Activated CD8-positive, alpha-beta memory T cell treated with anti-CD3 and anti-CD28 coated beads, Interleukin-2, amount 50 U/mL, for 24 hours (primary cell): Measurements from ENCODE around the gene CYP3A7.
"Not testable (repeated sequence)": the region's sequence is repeated elsewhere in the genome, so short reads cannot be mapped to it uniquely, and the experiment has no call there.

Experiments
- DNase-seq: peaks from one replicate; pipeline ENCODE4 v3.0.0-alpha.2; 2020; ENCODE audit errors: extremely low read depth

CYP3A7 gene

DNA sequence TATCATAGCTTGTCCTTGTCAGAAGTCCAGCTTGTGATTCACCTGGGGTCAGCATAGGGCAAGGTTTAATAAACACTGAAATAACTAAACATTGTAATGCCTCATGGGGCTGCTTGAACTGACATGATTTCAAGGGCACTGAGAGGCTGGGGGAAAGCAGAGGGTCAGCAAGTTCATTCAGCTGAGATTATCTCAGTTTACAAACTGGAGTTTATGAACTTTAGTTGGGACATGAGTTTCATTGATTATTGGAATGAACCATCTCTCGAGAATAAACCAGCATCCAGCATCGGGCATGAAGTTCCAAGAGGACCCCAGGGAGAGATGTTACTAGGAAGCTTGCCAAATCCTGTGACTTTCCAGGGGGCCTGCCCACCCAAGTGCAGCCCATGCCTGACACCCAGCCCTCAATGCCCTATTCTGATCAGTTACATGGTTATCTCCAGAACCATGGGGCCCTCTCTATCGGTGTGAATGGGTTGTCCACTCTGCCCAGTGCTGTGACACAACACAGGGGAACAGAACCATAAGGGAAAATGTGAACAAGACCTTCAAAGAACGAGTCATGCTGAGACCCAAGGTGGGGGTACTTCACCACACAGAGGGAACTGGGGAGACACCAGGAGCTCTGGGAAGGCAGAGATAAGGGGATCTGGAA, 7.9 kb upstream of the CYP3A7 start:
- no peak for DNase-seq

- no peak for DNase-seq
Measured at GRCh38 chr7:99741441-99741795, 6.4 kb upstream of the CYP3A7 start.

GRCh38 chr7:99740573-99741440, 5.8 kb upstream of the CYP3A7 start:
- no peak for DNase-seq

GRCh38 chr7:99739699-99740572, 4.9 kb upstream of the CYP3A7 start:
- no peak for DNase-seq

DNA sequence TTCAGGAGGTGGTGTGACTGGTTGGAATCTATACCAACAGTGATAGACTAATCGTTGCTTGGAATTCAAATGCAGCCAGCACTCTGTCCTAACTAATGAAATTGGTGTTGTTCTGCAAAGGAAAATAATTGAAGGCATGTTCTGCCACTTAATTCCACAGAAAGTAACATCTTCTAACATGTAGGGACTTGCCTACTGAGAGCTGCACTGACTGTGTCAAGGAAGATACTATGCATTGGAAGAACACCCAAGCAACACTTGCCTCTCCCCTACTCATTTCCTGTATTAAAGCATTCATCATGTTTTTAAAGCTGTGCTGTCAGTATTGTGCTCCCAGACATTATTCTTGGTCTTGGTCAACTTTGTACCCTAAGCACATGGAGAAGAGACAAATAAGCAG, 2.7 kb upstream of the CYP3A7 start:
- DNase-seq: no peak

- DNase-seq: not testable (repeated sequence)
Measured at GRCh38 chr7:99736667-99737066, 1.7 kb upstream of the CYP3A7 start.

DNA sequence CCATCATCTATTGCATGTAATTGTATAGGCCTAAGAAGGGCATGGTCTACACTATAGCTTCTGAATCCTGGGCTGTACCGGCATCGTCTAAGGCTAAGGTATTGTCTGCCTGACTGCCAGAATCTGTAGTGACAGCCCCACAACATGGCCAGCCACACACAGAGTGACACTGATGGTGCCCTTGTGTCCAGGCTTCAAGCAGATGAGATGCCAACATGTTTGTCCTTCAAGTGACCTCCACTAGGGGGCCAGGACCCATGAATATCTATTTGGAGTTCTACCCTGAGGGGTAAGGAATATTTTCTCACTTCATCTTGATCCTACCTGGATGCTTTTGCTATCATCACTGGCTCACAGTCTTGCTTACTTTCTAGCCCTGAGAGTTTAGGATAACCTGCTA, 1.5 kb downstream of the CYP3A7 start:
- no peak for DNase-seq

GRCh38 chr7:99733003-99733402, 2.0 kb downstream of the CYP3A7 start:
- DNase-seq: no peak

DNA sequence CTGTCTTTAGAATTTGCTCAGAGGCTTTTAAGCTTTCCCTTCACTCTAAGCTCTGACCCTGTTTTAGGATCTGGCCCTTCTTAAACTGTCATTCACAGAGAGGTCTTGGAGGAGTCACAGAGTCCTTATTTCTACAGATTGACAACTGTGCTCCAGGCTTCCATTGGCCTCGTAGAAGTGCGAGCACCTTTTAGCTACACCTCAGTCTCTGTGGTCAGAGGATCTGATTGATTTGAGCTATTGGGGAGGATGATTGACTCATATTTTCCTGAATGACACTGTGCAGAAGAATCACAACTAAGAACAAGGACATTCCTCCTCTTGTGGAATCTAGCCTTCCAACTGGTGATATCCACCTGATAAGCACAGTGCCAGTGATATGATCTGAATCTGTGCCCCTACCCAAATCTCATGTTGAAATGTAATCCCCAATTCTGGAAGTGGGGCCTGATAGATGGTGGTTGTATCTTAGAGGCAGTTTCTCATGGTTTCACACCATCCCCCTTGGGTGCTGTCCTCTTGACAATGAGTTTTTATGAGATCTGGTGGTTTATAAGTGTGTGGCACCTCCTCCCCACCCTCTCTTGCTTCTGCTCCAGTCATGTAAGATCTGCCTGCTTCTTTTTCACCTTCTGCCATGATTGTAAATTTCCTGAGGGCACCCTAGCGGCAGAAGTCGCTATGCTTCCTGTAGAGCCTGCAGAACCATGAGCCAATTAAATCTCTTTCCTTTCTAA, 3.2 kb downstream of the CYP3A7 start:
- DNase-seq: no peak

GRCh38 chr7:99730992-99731391, 4.0 kb downstream of the CYP3A7 start:
- DNase-seq: no peak

DNA sequence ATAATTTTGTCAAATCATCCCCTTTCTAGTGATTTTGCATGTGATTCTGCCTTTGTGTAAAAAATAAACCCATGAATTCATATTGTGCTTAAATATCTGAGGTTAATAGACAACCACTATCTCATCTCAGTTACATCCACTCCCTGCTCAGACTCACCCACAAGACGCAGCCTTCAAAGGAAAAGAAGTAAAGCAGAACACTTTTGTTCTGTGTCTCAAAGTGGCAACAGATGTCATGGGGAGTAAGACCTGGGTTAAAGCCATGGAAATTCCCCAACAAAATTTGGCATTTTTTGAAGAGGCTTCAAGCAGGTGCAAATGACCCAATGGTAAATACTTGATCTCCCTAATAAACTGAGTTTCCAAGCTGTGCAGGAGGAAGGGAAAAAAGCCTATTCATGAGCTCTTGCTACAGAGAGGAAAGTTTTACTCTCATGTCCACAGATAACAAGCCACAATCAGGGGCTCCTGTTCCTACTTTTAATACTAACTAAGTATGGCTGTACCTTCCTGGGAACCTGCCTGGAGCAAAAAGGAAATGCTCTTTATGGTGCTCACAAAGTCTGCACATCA, 4.7 kb downstream of the CYP3A7 start:
- DNase-seq: no peak

GRCh38 chr7:99729486-99730237, 5.3 kb downstream of the CYP3A7 start:
- no peak for DNase-seq

DNA sequence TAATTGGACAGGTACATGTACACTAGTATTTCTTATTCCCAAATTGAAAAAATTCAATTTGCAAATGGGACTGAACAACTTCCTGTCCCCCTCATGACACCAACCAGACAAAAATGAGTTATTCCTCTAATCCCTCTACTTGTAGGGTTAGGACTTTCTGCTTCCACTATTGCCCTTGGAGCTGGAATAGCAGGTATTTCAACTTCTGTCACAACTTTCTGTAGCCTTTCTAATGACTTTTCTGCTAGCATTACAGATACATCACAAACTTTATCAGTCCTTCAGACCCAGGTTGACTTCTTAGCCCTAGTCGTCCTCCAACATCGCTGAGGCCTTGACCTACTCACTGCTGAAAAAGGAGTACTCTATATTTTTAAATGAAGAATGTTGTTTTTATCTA, 6.4 kb downstream of the CYP3A7 start:
- DNase-seq: no peak

DNA sequence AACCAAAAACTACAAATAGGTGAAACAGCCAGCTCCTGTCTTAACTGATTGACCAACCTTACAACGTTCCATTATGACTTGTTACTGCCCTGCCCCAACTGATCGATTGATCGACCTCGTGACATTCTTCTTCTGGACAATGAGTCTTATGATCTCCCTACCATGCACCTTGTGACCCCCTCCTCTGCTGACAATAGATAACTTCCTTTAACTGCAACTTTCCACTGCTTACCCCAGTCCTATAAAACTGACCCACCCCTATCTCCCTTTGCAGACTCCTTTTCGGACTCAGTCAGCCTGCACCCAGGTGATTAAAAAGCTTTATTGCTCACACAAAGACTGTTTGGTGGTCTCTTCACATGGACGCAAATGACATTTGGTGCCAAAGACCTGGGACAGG, 11.8 kb downstream of the CYP3A7 start:
- DNase-seq: not testable (repeated sequence)

GRCh38 chr7:99720800-99721595, 14.0 kb downstream of the CYP3A7 start:
- no peak for DNase-seq

DNA sequence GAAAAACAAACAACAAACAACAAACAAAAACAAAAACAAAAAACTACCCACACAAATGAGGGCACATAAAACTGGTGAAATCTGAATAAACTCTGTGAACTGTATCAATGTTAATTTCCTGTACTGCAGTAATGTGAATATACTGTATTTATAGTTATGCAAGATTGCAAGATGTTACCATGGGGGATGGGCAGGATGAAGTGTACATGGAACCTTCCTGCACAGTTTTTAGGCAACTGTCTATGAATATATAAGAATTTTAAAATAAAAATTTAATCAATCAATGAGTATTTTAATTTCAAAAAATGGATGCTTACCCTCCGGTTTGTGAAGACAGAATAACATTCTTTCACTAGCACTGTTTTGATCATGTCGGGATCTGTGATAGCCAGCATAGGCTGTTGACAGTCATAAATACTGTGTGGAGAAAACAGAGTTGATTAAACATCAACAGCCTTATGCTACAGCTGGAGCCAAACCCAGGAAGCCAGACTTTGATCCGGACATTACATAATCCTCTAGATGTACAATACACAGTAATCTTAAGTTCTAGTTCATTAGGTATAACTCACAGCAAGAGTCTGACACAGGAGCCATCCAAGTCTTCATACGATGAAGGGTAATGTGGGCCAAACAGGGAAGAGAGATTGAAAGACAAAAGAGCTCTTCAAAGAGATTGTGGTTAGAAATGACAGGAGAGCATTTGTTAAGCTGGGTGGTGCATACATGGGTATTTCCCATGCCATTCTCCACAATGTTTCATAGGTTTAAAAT, 14.8 kb downstream of the CYP3A7 start:
- DNase-seq: no peak

DNA sequence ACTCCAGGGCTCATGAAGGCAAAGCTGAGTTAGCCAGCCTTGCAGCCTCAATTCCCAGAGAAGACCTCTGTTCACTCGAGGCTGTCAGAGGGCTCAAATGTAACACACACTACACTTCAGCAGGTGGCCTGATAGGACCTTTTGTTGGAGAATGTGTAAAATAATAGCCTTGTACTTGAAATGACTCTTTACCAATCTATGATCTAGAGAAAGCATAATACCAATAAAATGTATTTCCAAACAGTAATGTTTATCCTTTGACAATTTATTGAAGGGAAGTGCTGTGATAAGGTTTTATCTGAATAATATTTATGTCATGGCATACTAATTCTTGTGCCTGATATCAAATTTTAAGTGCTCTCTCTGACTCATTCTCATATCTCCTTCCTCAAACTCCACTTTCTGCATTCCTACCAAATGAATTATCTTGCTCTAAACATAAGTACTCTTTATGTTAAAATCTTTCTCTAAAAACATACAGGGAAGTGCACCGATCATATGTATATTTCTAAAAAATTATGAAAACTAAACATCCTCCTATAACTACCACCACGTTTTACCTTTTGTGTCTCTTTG, 20.9 kb downstream of the CYP3A7 start:
- no peak for DNase-seq

- no peak for DNase-seq
Measured at GRCh38 chr7:99709838-99710578, 25.0 kb downstream of the CYP3A7 start.
